GM12878 (cell line): ENCODE results near the gene RPL18.

ENCODE experiments used
- BRCA1 ChIP-seq: IDR thresholded peaks from 2 replicates; pipeline ENCODE4 v1.6.1; 2011; ENCODE audit warnings: low read depth, low read length, improper control_type of control experiment
- CEBPZ ChIP-seq: fragments of 150-350 bp; IDR thresholded peaks from 2 replicates; pipeline ENCODE4 v1.6.1; 2016; ENCODE audit warnings: low read depth, low read length
- CREB1 ChIP-seq: IDR thresholded peaks from 2 replicates; pipeline ENCODE4 v1.6.1; 2012; ENCODE audit warnings: low read depth, mild to moderate bottlenecking, inconsistent platforms
- CREM ChIP-seq: IDR thresholded peaks from 2 replicates; pipeline ENCODE4 v1.6.1; 2014; ENCODE audit warnings: antibody characterized with exemption, low read depth
- CTCF ChIP-seq, 3 experiments: IDR thresholded peaks in 2 of 3; conservative IDR thresholded peaks in 1 of 3; 2 replicates each; pipeline ENCODE4 v1.5.1; 2011; ENCODE audit warnings: low read depth in 3 of 3, low read length in 3 of 3, mild to moderate bottlenecking in 3 of 3, control low read depth in 2 of 3, moderate library complexity in 2 of 3, inconsistent platforms in 1 of 3, mixed read lengths in 1 of 3; ENCODE audit not compliant: control insufficient read depth in 2 of 3, insufficient read depth in 1 of 3; ENCODE audit errors: extremely low read depth in 1 of 3
- FOXK2 ChIP-seq: fragments of 450-650 bp; IDR thresholded peaks from 2 replicates; pipeline ENCODE4 v1.6.1; 2017; ENCODE audit warnings: mild to moderate bottlenecking, moderate library complexity
- MLLT1 ChIP-seq: fragments of 450-650 bp; IDR thresholded peaks from 2 replicates; pipeline ENCODE4 v1.6.1; 2016; ENCODE audit warnings: mild to moderate bottlenecking
- TCF7 ChIP-seq: IDR thresholded peaks from 2 replicates; pipeline ENCODE4 v1.6.1; 2014; ENCODE audit warnings: antibody characterized with exemption, borderline replicate concordance
- YBX1 ChIP-seq: fragments of 450-650 bp; IDR thresholded peaks from 2 replicates; pipeline ENCODE4 v1.6.1; 2016; ENCODE audit warnings: antibody characterized with exemption

GRCh38 chr19:48661711-48662090, 42.7 kb upstream of the RPL18 start:
- no peak for TF ChIP-seq YBX1
- no peak for TF ChIP-seq CREB1
- no peak for TF ChIP-seq MLLT1
- TF ChIP-seq CEBPZ: no peak
- TF ChIP-seq CTCF (IDR thresholded peaks at IDR 0.05 in 2 of 3, conservative IDR thresholded peaks at IDR 0.05 in 1 of 3; ENCODE audit: control insufficient read depth in 2 of 3, extremely low read depth in 1 of 3, insufficient read depth in 1 of 3, low read depth in 3 of 3, low read length in 3 of 3): no peak
- no peak for TF ChIP-seq TCF7
- no peak for TF ChIP-seq CREM
- TF ChIP-seq FOXK2: no peak
- TF ChIP-seq BRCA1: no peak
